ENCODE data around the gene CACNA1B.

DNA sequence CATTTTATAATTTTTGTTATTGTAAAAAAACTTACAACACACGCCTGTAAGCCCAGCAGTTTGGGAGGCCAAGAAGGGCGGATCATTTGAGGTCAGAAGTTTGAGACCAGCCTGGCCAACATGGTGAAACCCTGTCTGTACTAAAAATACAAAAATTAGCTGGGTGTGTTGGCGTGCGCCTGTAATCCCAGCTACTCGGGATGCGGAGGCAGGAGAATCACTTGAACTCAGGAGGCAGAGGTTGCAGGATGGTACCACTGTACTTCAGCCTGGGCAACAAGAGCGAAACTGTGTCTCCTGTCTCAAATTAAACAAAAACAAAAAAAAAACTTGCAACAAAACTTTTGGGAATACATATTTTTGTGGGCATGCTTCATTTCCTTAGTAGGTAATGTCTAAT, 164.6 kb downstream of the CACNA1B start:
- TF ChIP-seq, protein P1, sequence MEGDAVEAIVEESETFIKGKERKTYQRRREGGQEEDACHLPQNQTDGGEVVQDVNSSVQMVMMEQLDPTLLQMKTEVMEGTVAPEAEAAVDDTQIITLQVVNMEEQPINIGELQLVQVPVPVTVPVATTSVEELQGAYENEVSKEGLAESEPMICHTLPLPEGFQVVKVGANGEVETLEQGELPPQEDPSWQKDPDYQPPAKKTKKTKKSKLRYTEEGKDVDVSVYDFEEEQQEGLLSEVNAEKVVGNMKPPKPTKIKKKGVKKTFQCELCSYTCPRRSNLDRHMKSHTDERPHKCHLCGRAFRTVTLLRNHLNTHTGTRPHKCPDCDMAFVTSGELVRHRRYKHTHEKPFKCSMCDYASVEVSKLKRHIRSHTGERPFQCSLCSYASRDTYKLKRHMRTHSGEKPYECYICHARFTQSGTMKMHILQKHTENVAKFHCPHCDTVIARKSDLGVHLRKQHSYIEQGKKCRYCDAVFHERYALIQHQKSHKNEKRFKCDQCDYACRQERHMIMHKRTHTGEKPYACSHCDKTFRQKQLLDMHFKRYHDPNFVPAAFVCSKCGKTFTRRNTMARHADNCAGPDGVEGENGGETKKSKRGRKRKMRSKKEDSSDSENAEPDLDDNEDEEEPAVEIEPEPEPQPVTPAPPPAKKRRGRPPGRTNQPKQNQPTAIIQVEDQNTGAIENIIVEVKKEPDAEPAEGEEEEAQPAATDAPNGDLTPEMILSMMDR (conservative IDR thresholded peaks at IDR 0.05 in 1 of 2, IDR thresholded peaks at IDR 0.05 in 1 of 2; ENCODE audit: low read depth in 1 of 2, low read length in 2 of 2) = no peak
- TF ChIP-seq EZH2 (IDR thresholded peaks at IDR 0.05; ENCODE audit: low read length, missing control alignments) = no peak

All from fibroblast of lung (primary cell).